Fibroblast of villous mesenchyme (primary cell): ENCODE results near the gene COQ8B. TPM values are rescaled to one million over a fixed set of nuclear protein-coding genes. Genes with fewer than 3 reads are reported as not detected.

Experiments
- DNase-seq: peaks from one replicate; pipeline ENCODE4 v3.0.0-alpha.2; 2010; ENCODE audit warnings: low read depth
- H3K4me3 ChIP-seq: 2 replicates; pipeline ENCODE4 v1.5.1; 2011; ENCODE audit warnings: low read depth, mild to moderate bottlenecking, low read length
- total RNA-seq: library from RNA; depleted of rRNA; stranded (reverse); fragments of >200 nt; gene quantifications from 2 replicates; pipeline ENCODE4 v1.2.3, GENCODE V29; 2012
- TF ChIP-seq, protein P1 (sequence below): IDR thresholded peaks from 2 replicates; pipeline ENCODE4 v1.5.1; 2012; ENCODE audit warnings: low read depth, mild to moderate bottlenecking, low read length; ENCODE audit not compliant: insufficient read depth

The COQ8B gene
- total RNA-seq, 1 donor, result 32.0 TPM

DNA sequence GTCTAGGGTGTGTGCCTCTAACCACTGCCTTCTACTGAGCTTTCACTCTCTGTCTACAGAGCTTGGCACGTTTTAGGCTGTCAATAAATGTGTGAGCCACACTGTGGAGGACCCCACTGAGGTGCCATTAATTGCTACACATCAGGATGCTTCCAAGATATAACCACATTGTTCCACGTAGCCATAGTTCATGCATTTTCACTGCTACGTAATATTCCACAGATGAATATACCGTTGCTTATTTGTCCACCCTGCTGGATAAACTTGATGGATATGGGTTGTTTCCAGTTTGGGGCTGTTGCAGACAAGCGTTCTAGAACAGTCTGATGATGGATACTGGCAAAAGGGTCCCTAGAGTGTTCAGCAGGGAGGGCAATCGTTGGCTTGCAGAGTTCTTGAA, 14.9 kb downstream of the COQ8B start:
- DNase-seq, result no peak
- TF ChIP-seq, protein P1, sequence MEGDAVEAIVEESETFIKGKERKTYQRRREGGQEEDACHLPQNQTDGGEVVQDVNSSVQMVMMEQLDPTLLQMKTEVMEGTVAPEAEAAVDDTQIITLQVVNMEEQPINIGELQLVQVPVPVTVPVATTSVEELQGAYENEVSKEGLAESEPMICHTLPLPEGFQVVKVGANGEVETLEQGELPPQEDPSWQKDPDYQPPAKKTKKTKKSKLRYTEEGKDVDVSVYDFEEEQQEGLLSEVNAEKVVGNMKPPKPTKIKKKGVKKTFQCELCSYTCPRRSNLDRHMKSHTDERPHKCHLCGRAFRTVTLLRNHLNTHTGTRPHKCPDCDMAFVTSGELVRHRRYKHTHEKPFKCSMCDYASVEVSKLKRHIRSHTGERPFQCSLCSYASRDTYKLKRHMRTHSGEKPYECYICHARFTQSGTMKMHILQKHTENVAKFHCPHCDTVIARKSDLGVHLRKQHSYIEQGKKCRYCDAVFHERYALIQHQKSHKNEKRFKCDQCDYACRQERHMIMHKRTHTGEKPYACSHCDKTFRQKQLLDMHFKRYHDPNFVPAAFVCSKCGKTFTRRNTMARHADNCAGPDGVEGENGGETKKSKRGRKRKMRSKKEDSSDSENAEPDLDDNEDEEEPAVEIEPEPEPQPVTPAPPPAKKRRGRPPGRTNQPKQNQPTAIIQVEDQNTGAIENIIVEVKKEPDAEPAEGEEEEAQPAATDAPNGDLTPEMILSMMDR, result no peak
- H3K4me3 ChIP-seq, result no peak overlapping the region

DNA sequence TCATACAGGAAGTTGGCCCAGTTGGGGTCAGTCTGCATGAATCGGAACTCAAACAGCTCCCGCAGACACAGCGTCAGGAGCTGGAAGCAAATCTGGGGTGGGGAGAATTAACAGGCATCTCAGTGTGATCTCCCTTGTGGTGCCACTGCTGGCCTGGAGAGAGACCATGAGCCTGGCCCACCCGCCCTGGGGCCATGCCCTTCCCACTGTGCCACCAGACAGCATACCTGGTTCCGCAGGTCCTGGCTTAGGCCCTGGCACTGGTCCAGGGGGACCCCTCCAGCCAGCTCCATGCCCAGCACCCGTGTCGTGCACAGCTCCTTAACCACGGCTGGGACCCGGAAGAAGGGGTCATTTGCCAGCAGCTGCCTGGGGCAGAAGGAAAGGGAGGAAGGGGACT, 16.6 kb downstream of the COQ8B start:
- no peak for DNase-seq
- TF ChIP-seq, protein P1, result no peak
- H3K4me3 ChIP-seq, result no peak overlapping the region

DNA sequence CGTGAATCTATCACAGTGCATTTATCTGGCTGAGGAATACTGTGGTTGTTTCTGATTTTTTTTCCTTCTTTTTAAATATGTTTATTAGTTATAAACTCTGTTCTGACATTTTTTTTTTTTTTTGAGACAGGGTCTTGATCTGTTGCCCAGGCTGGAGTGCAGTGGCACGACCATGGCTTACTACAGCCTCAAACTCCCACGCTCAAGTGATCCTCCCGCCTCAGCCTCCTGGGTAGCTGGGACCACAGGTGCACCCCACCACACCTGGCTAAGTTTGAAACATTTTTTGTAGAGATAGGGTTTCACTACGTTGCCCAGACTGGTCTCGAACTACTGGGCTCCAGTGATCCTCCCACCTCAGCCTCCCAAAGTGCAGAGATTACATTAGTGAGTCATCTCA, 19.7 kb downstream of the COQ8B start:
- no peak for DNase-seq
- TF ChIP-seq, protein P1, result no peak

DNA sequence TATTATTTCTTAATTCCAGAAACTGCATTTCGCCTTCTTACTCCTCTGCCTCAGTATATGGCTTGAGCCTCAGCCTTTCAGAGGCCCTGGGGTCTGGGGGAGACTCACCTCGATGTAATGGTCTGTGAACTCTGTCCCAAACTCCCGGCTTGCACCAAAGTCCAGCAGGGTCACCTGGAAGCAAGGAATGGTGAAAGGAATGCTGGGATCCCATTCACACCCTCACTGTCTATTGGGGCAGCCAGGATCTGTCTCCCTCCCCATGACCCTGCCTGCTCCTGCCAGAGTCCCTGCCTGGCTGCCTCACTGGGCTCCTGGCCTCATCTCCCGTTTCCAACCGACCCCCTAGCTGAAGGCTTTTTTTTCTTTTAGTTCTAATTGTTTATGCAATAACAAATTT, 20.8 kb downstream of the COQ8B start:
- H3K4me3 ChIP-seq, result no peak overlapping the region
- DNase-seq, result no peak
- TF ChIP-seq, protein P1, result no peak

More for the DNA sequence above, 19.7 kb downstream of the COQ8B start:
- H3K4me3 ChIP-seq, result no peak overlapping the region

DNA sequence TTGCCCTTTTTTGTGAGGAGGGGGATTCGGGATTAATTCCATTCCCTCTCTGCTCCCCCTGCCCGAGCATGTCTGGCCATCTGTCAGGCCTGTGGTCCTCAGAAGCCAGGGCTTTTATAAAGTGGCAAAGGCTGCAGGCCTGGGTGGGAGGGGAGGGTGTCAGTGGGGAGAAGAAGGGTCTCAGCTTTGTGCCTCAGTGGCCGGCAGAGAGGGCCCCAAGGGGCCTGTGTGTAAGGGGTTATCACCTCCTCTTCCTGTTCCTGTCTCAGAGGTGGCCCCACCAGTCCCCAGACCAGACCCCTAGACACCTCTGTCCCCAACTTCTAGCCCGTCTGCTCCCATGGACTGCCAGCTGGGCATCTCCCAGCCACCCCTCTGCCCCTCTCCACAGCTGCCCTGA, 22.8 kb downstream of the COQ8B start:
- TF ChIP-seq, protein P1, result no peak
- no peak overlapping the region for H3K4me3 ChIP-seq
- DNase-seq, result no peak

DNA sequence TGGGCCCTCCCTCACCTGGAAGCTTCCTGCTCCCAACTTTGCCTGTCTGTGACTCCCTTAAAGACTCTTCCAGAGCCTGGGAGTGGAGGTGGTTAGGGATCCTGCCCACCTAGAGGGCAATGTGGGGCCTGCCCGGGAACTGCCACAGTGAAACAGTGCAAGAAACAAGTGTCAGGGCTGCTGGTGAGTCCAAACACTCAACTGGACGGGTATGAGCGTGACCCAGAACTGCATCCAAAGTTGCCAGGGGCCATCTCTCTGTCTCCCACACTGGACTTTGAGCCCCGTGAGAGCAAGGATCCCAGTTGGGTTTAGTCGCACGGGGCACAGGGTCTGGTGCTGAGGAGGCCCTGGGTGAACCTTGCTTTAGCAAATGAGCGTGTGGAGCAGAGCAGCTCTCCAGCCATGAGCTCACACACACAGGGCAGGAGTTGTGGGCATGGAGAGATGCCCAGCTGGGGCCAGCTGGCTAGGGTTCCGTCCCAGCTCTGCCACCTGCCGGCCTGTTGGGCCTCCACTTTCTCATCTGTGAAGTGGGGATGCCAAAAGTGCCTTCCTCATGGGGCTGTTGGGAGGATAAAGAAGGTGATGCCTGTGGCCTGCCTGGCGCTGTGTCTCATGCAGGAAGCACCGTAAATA, 23.4 kb downstream of the COQ8B start:
- TF ChIP-seq, protein P1, result no peak
- no peak overlapping the region for H3K4me3 ChIP-seq
- DNase-seq, result no peak

DNA sequence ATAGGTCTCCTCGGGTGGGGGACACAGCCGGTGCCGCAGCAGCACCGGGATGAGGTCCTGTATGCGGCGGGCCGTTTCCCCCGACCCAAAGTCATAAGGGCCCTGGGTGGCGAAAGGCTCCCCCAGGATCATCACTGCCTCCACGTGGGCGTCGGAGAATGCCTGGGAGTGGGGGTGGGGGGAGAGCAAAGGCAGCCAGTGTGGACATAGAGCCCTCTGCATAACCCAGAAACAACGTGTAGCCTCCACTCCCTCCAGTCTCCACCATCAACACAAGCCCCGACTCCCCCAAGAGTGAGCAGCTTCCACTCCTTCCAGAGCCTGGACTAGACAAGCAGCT, 24.5 kb downstream of the COQ8B start:
- TF ChIP-seq, protein P1, result no peak
- no peak overlapping the region for H3K4me3 ChIP-seq
- no peak for DNase-seq
